Adrenal gland (tissue), 5 donors: ENCODE results near the gene ZNF280C.

ENCODE experiments used
- POLR2A ChIP-seq, 2 donors: fragments of 450-650 bp; IDR thresholded peaks; one replicate each; pipeline ENCODE4 v1.6.1; 2017; ENCODE audit warnings: antibody characterized with exemption in 2 of 2, mild to moderate bottlenecking in 2 of 2, moderate library complexity in 1 of 2
- TF ChIP-seq, protein P1 (sequence below), 6 experiments: fragments of 450-650 bp in 4 of 6; fragments of 200-600 bp in 2 of 6; sonication (generic) in 1 of 6; IDR thresholded peaks; 1 replicate in 5 of 6; 2 replicates in 1 of 6; pipeline versions ENCODE4 v1.5.1 to v1.8.0; 2016 to 2021; ENCODE audit warnings: antibody characterized with exemption in 6 of 6, mild to moderate bottlenecking in 2 of 6, moderate library complexity in 1 of 6
- donor health status: DM: no; HTN: no; CAD: no.

DNA sequence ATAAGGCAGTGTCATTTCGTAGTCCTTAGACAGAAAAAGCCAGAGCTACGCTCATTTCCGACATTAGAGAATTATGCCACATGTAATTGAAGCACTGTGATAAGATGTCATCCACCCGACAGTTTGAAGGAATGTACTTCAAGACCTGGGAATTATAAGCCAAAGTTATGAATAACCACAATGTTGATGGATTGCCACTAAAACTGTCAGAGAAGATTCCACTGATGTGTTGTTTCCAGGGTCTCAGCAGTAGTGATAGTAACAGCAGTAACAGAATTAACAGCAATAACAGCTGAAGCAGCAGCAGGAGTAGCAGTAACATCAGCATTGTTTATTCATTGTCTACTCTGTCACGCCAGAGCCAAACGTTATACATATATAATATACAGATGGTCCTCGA, 72.2 kb downstream of the ZNF280C start:
- TF ChIP-seq, protein P1, sequence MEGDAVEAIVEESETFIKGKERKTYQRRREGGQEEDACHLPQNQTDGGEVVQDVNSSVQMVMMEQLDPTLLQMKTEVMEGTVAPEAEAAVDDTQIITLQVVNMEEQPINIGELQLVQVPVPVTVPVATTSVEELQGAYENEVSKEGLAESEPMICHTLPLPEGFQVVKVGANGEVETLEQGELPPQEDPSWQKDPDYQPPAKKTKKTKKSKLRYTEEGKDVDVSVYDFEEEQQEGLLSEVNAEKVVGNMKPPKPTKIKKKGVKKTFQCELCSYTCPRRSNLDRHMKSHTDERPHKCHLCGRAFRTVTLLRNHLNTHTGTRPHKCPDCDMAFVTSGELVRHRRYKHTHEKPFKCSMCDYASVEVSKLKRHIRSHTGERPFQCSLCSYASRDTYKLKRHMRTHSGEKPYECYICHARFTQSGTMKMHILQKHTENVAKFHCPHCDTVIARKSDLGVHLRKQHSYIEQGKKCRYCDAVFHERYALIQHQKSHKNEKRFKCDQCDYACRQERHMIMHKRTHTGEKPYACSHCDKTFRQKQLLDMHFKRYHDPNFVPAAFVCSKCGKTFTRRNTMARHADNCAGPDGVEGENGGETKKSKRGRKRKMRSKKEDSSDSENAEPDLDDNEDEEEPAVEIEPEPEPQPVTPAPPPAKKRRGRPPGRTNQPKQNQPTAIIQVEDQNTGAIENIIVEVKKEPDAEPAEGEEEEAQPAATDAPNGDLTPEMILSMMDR (IDR thresholded peaks at IDR 0.05) = no peak
- TF ChIP-seq POLR2A (IDR thresholded peaks at IDR 0.05) = no peak
